NT2/D1 (cell line): ENCODE results near the gene PARD6B.

ENCODE experiments used
- DNase-seq: peaks from one replicate; pipeline ENCODE4 v3.0.0-alpha.2; 2011; ENCODE audit warnings: low read depth, low spot score
- H3K27me3 ChIP-seq: 2 replicates; pipeline ENCODE4 v1.6.0; 2011; ENCODE audit warnings: mild to moderate bottlenecking; ENCODE audit not compliant: insufficient read length, insufficient read depth
- H3K36me3 ChIP-seq: 2 replicates; pipeline ENCODE4 v1.6.1; 2011; ENCODE audit warnings: mild to moderate bottlenecking, low read length, mixed read lengths; ENCODE audit not compliant: insufficient read depth, insufficient read length
- H3K4me1 ChIP-seq: 2 replicates; pipeline ENCODE4 v1.5.1; 2011; ENCODE audit not compliant: insufficient read depth, insufficient read length
- H3K4me3 ChIP-seq: 2 replicates; pipeline ENCODE4 v1.5.1; 2011; ENCODE audit warnings: low read depth; ENCODE audit not compliant: insufficient read length
- H3K9ac ChIP-seq: 2 replicates; pipeline ENCODE4 v1.6.0; 2011; ENCODE audit warnings: low read depth; ENCODE audit not compliant: insufficient read length
- H3K9me3 ChIP-seq: 2 replicates; pipeline ENCODE4 v1.5.1; 2011; ENCODE audit warnings: mild to moderate bottlenecking, low read length; ENCODE audit not compliant: insufficient read depth
- SUZ12 ChIP-seq: IDR thresholded peaks from 2 replicates; pipeline ENCODE4 v1.6.1; 2011; ENCODE audit not compliant: insufficient read length, insufficient read depth; ENCODE audit errors: extremely low read depth
- YY1 ChIP-seq: IDR thresholded peaks from 2 replicates; pipeline ENCODE4 v1.6.1; 2011; ENCODE audit not compliant: insufficient read length, insufficient read depth
- ZNF274 ChIP-seq: IDR thresholded peaks from 2 replicates; pipeline ENCODE4 v1.6.1; 2011; ENCODE audit warnings: mild to moderate bottlenecking, low read depth, low read length

PARD6B gene

GRCh38 chr20:50689864-50690649 lies 41.3 kb upstream of the PARD6B start:
- Histone ChIP-seq H3K36me3 (no peaks in the 10 kb centered on the region), H3K9ac (peak overlapping the region; percentile 86), H3K4me1 (peaks cover 9% of the 10 kb centered on the region), H3K9me3 (no peaks in the 10 kb centered on the region), H3K27me3 (no peaks in the 10 kb centered on the region), H3K4me3 (peak overlapping the region; percentile 31)
- TF ChIP-seq SUZ12 (no peak), YY1 (no peak), ZNF274 (no peak)
- DNase-seq = no peak

GRCh38 chr20:50690650-50691572 lies 40.5 kb upstream of the PARD6B start, which contains the start of gene RIPOR3:
TSS of gene RIPOR3 (minus strand) at chr20:50691542. CDS start at chr20:50691128, 414 bp downstream.
- no peak for DNase-seq
- peak within 1 kb of the TSS; percentile 86 for H3K9ac ChIP-seq

GRCh38 chr20:50691573-50692551 lies 39.5 kb upstream of the PARD6B start:
- no peak for TF ChIP-seq ZNF274
- no peak for TF ChIP-seq YY1
- TF ChIP-seq SUZ12 = no peak
- H3K36me3 ChIP-seq = no peaks in the 10 kb centered on the region
- no peaks in the 10 kb centered on the region for H3K27me3 ChIP-seq
- H3K4me1 ChIP-seq = peaks cover 9% of the 10 kb centered on the region
- DNase-seq = no peak
- peak overlapping the region; percentile 52 for H3K4me3 ChIP-seq
- H3K9ac ChIP-seq = peak overlapping the region; percentile 86
- H3K9me3 ChIP-seq = no peaks in the 10 kb centered on the region

More at GRCh38 chr20:50690650-50691572, 40.5 kb upstream of the PARD6B start, which contains the start of gene RIPOR3:
- TF ChIP-seq SUZ12 (no peak), YY1 (no peak)
- H3K4me1 ChIP-seq = peaks cover 9% of the 10 kb centered on the region
- no peaks in the 10 kb centered on the region for H3K36me3 ChIP-seq
- no peaks in the 10 kb centered on the region for H3K9me3 ChIP-seq
- H3K4me3 ChIP-seq = peak within 1 kb of the TSS; percentile 52
- no peaks in the 10 kb centered on the region for H3K27me3 ChIP-seq

GRCh38 chr20:50692552-50692933 lies 38.8 kb upstream of the PARD6B start:
- DNase-seq = no peak
- TF ChIP-seq YY1 (no peak), ZNF274 (no peak), SUZ12 (no peak)
- no peaks in the 10 kb centered on the region for H3K36me3 ChIP-seq
- no peak overlapping the region for H3K4me3 ChIP-seq
- no peaks in the 10 kb centered on the region for H3K9me3 ChIP-seq
- no peaks in the 10 kb centered on the region for H3K27me3 ChIP-seq
- H3K9ac ChIP-seq = peak overlapping the region; percentile 0
- peaks cover 9% of the 10 kb centered on the region for H3K4me1 ChIP-seq

GRCh38 chr20:50693001-50693400 lies 38.4 kb upstream of the PARD6B start:
- H3K27me3 ChIP-seq = no peaks in the 10 kb centered on the region

GRCh38 chr20:50694379-50695134 lies 36.8 kb upstream of the PARD6B start:
- no peak for DNase-seq
- Histone ChIP-seq H3K4me3 (no peak overlapping the region), H3K9me3 (no peaks in the 10 kb centered on the region), H3K36me3 (no peaks in the 10 kb centered on the region), H3K27me3 (no peaks in the 10 kb centered on the region), H3K4me1 (peaks cover 8% of the 10 kb centered on the region), H3K9ac (no peak overlapping the region)
- TF ChIP-seq YY1 (no peak), SUZ12 (no peak), ZNF274 (no peak)

More at GRCh38 chr20:50693001-50693400, 38.4 kb upstream of the PARD6B start:
- H3K36me3 ChIP-seq = no peaks in the 10 kb centered on the region
- no peaks in the 10 kb centered on the region for H3K9me3 ChIP-seq
- H3K4me3 ChIP-seq = no peak overlapping the region
- DNase-seq = no peak
- TF ChIP-seq YY1 (no peak), SUZ12 (no peak), ZNF274 (no peak)
- H3K4me1 ChIP-seq = peaks cover 9% of the 10 kb centered on the region
- H3K9ac ChIP-seq = no peak overlapping the region
